ENCODE data around the gene OXCT2. TPM values are rescaled to one million over a fixed set of nuclear protein-coding genes. Genes with fewer than 3 reads are reported as not detected.

The OXCT2 gene
- total RNA-seq, 1 experiment from 2014 or later: 1.3 TPM

GRCh38 chr1:39808784-39809517 lies 37.8 kb upstream of the OXCT2 start:
- no TSS peak for BruUV-seq (replicated peaks)
- CTCF ChIA-PET: no interaction called here
- H3K27me3 ChIP-seq (ENCODE audit: insufficient read depth, low read depth): no peaks in the 10 kb centered on the region

GRCh38 chr1:39805385-39805784 lies 34.2 kb upstream of the OXCT2 start:
- Histone ChIP-seq H3K9me3 (ENCODE audit: insufficient read depth, low read depth) (no peaks in the 10 kb centered on the region), H3K4me1 (replicated peaks; ENCODE audit: insufficient read depth) (peaks cover 6% of the 10 kb centered on the region), H3K36me3 (ENCODE audit: low read depth) (no peaks in the 10 kb centered on the region), H3K4me3 (no peak overlapping the region), H3K27me3 (ENCODE audit: insufficient read depth, low read depth) (no peaks in the 10 kb centered on the region), H3K4me2 (no peak overlapping the region), H3K27ac (no peak overlapping the region), H3K9me2 (ENCODE audit: insufficient read depth) (no peaks in the 10 kb centered on the region), H2AFZ (no peak overlapping the region), H3F3A (ENCODE audit: insufficient read depth, low read depth) (peaks cover 13% of the 10 kb centered on the region), H4K20me1 (ENCODE audit: insufficient read depth) (no peaks in the 10 kb centered on the region), H3K79me2 (ENCODE audit: low read depth) (no peaks in the 10 kb centered on the region)
- DNase-seq: no peak
- POLR2A ChIA-PET (ENCODE audit: unreplicated experiment): no interaction called here
- intact Hi-C loops (cut with micrococcal nuclease; ENCODE audit: unreplicated experiment): no loop called here
- no peak for TF ChIP-seq EZH2 (IDR thresholded peaks at IDR 0.05; ENCODE audit: low read depth)
- no peak for TF ChIP-seq CTCF (conservative IDR thresholded peaks at IDR 0.05)
- CTCF ChIA-PET: interaction anchor here (0.6 kb wide), 1 partner anchor 1406 kb away, joined by 3 read pairs; no protein-coding TSS in a partner anchor
- no TSS peak for BruUV-seq (replicated peaks)

More at GRCh38 chr1:39808784-39809517, 37.8 kb upstream of the OXCT2 start:
- H3K36me3 ChIP-seq (ENCODE audit: low read depth): no peaks in the 10 kb centered on the region
- no peaks in the 10 kb centered on the region for H3K9me2 ChIP-seq (ENCODE audit: insufficient read depth)
- no peaks in the 10 kb centered on the region for H3K79me2 ChIP-seq (ENCODE audit: low read depth)
- intact Hi-C loops (cut with micrococcal nuclease; ENCODE audit: unreplicated experiment): no loop called here
- POLR2A ChIA-PET (ENCODE audit: unreplicated experiment): no interaction called here
- H3K4me3 ChIP-seq: no peak overlapping the region
- H3F3A ChIP-seq (ENCODE audit: insufficient read depth, low read depth): peaks cover 9% of the 10 kb centered on the region; the same call in 1 of the 2 replicates
- no peaks in the 10 kb centered on the region for H3K9me3 ChIP-seq (ENCODE audit: insufficient read depth, low read depth)
- H2AFZ ChIP-seq: no peak overlapping the region
- TF ChIP-seq EZH2 (IDR thresholded peaks at IDR 0.05; ENCODE audit: low read depth): no peak
- TF ChIP-seq CTCF (conservative IDR thresholded peaks at IDR 0.05): no peak
- H3K4me1 ChIP-seq (replicated peaks; ENCODE audit: insufficient read depth): no peaks in the 10 kb centered on the region
- no peak overlapping the region for H3K4me2 ChIP-seq
- H4K20me1 ChIP-seq (ENCODE audit: insufficient read depth): no peaks in the 10 kb centered on the region
- H3K27ac ChIP-seq: no peak overlapping the region
- DNase-seq: peak in 1 of 2 experiments; percentile 23

- no peaks in the 10 kb centered on the region for H3K36me3 ChIP-seq (ENCODE audit: low read depth)
- H2AFZ ChIP-seq: no peak overlapping the region
- peaks cover 16% of the 10 kb centered on the region for H3F3A ChIP-seq (ENCODE audit: insufficient read depth, low read depth)
- H3K27ac ChIP-seq: no peak overlapping the region
- no peak overlapping the region for H3K4me3 ChIP-seq
- H3K9me3 ChIP-seq (ENCODE audit: insufficient read depth, low read depth): no peaks in the 10 kb centered on the region
- no peaks in the 10 kb centered on the region for H3K27me3 ChIP-seq (ENCODE audit: insufficient read depth, low read depth)
- no peak for DNase-seq
- ChIA-PET POLR2A (ENCODE audit: unreplicated experiment) (interaction anchor here (0.6 kb wide), 1 partner anchor 42 kb away, joined by 3 read pairs; no protein-coding TSS in a partner anchor), CTCF (interaction anchor here (0.7 kb wide), 2 partner anchors 93 to 198 kb away, joined by 5 to 9 read pairs; no protein-coding TSS in a partner anchor)
- no peaks in the 10 kb centered on the region for H3K9me2 ChIP-seq (ENCODE audit: insufficient read depth)
- no peaks in the 10 kb centered on the region for H3K79me2 ChIP-seq (ENCODE audit: low read depth)
- no peaks in the 10 kb centered on the region for H4K20me1 ChIP-seq (ENCODE audit: insufficient read depth)
- no peak for TF ChIP-seq EZH2 (IDR thresholded peaks at IDR 0.05; ENCODE audit: low read depth)
- no peak for TF ChIP-seq CTCF (conservative IDR thresholded peaks at IDR 0.05)
- H3K4me1 ChIP-seq (replicated peaks; ENCODE audit: insufficient read depth): peaks cover 13% of the 10 kb centered on the region
- no peak overlapping the region for H3K4me2 ChIP-seq
- intact Hi-C loops (cut with micrococcal nuclease; ENCODE audit: unreplicated experiment): no loop called here
- BruUV-seq (replicated peaks): no TSS peak
These were observed 31.5 kb upstream of the OXCT2 start for GRCh38 chr1:39802496-39803260.
